Keratinocyte (primary cell): ENCODE results near the gene PRKCA.

Source experiments
- EZH2 ChIP-seq: IDR thresholded peaks from one replicate; pipeline ENCODE4 v1.6.1; 2012; ENCODE audit warnings: inconsistent platforms, mild to moderate bottlenecking, low read length, moderate library complexity
- TF ChIP-seq, protein P1 (sequence below), 3 experiments: IDR thresholded peaks in 1 of 3; conservative IDR thresholded peaks in 1 of 3; optimal IDR thresholded peaks in 1 of 3; 2 replicates in 2 of 3; 3 replicates in 1 of 3; pipeline versions ENCODE3 to v1.5.1; 2011; ENCODE audit warnings: low read length in 3 of 3, mild to moderate bottlenecking in 3 of 3, moderate library complexity in 2 of 3, control low read depth in 1 of 3, inconsistent platforms in 1 of 3; ENCODE audit not compliant: insufficient read depth in 2 of 3; ENCODE audit errors: extremely low read depth in 1 of 3

DNA sequence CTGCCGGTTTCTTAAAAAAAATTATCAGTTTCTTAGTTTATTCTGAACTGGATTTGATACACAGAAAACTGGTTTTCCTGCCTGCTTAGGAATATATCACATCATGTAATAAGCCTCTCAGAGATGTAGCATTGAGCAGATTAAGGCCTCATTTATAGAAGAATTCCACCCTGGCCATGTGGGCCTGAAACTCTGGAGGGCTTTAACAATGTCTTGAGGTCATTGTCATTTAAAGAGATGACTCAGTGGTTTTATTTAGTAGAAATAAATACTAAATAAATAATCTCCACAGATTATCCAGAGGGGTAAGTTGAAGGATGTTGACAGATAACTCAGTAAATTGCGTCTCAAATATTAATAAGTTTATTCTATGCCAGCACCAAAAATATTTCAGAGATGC is 56.9 kb downstream of the PRKCA start:
- TF ChIP-seq, protein P1, sequence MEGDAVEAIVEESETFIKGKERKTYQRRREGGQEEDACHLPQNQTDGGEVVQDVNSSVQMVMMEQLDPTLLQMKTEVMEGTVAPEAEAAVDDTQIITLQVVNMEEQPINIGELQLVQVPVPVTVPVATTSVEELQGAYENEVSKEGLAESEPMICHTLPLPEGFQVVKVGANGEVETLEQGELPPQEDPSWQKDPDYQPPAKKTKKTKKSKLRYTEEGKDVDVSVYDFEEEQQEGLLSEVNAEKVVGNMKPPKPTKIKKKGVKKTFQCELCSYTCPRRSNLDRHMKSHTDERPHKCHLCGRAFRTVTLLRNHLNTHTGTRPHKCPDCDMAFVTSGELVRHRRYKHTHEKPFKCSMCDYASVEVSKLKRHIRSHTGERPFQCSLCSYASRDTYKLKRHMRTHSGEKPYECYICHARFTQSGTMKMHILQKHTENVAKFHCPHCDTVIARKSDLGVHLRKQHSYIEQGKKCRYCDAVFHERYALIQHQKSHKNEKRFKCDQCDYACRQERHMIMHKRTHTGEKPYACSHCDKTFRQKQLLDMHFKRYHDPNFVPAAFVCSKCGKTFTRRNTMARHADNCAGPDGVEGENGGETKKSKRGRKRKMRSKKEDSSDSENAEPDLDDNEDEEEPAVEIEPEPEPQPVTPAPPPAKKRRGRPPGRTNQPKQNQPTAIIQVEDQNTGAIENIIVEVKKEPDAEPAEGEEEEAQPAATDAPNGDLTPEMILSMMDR (optimal IDR thresholded peaks at IDR 0.05 in 1 of 3, IDR thresholded peaks at IDR 0.05 in 1 of 3, conservative IDR thresholded peaks at IDR 0.05 in 1 of 3; ENCODE audit: extremely low read depth in 1 of 3, insufficient read depth in 2 of 3, low read length in 3 of 3), result no peak
- no peak for TF ChIP-seq EZH2
